GM19397 (cell line): Measurements from ENCODE around the gene DRD3.

Source experiments
- ATAC-seq: cut with Tn5 transposase; IDR thresholded peaks from one replicate; pipeline ENCODE4 v1.9.1; 2021; ENCODE audit warnings: mild to moderate bottlenecking, moderate library complexity; ENCODE audit not compliant: unreplicated experiment

Gene DRD3

GRCh38 chr3:114186501-114186900, 7.6 kb upstream of the DRD3 start:
- ATAC-seq: no peak

GRCh38 chr3:114179575-114179974, 723 bp upstream of the DRD3 start:
- no peak for ATAC-seq

- ATAC-seq: no peak
These were observed 2.0 kb downstream of the DRD3 start for GRCh38 chr3:114176890-114177289.

- no peak for ATAC-seq
These were observed 2.4 kb downstream of the DRD3 start for GRCh38 chr3:114176487-114176886.

GRCh38 chr3:114175204-114175987, 3.5 kb downstream of the DRD3 start:
- ATAC-seq: no peak

GRCh38 chr3:114171677-114172076, 7.2 kb downstream of the DRD3 start:
- ATAC-seq: no peak

- no peak for ATAC-seq
These were observed 10.7 kb downstream of the DRD3 start for GRCh38 chr3:114168150-114168549.

GRCh38 chr3:114157321-114157720, 21.5 kb downstream of the DRD3 start:
- no peak for ATAC-seq

- no peak for ATAC-seq
These were observed 23.5 kb downstream of the DRD3 start for GRCh38 chr3:114155370-114155821.

- ATAC-seq: no peak
These were observed 24.5 kb downstream of the DRD3 start for GRCh38 chr3:114154321-114154821.

GRCh38 chr3:114152519-114153151, 26.2 kb downstream of the DRD3 start:
- ATAC-seq: peak; percentile 81

- no peak for ATAC-seq
These were observed 27.8 kb downstream of the DRD3 start for GRCh38 chr3:114151091-114151490.

- ATAC-seq: no peak
These were observed 31.6 kb downstream of the DRD3 start for GRCh38 chr3:114147251-114147650.

GRCh38 chr3:114144909-114145688, 33.8 kb downstream of the DRD3 start:
- no peak for ATAC-seq

- ATAC-seq: no peak
These were observed 35.0 kb downstream of the DRD3 start for GRCh38 chr3:114143817-114144216.

- no peak for ATAC-seq
These were observed 39.0 kb downstream of the DRD3 start for GRCh38 chr3:114139836-114140235.

- no peak for ATAC-seq
These were observed 44.9 kb downstream of the DRD3 start for GRCh38 chr3:114133947-114134346.

GRCh38 chr3:114132500-114132899, 46.4 kb downstream of the DRD3 start:
- no peak for ATAC-seq

GRCh38 chr3:114128826-114129225, 50.0 kb downstream of the DRD3 start:
- no peak for ATAC-seq

- ATAC-seq: no peak
These were observed 50.6 kb downstream of the DRD3 start for GRCh38 chr3:114128231-114128630.

GRCh38 chr3:114127517-114127916, 51.3 kb downstream of the DRD3 start:
- no peak for ATAC-seq
